DND-41 (cell line): ENCODE data around the gene CLASP1.
"Not testable (repeated sequence)": the region's sequence is repeated elsewhere in the genome, so short reads cannot be mapped to it uniquely, and the experiment has no call there.

Source experiments
- EZH2 ChIP-seq: IDR thresholded peaks from 3 replicates; pipeline ENCODE4 v1.6.1; 2012; ENCODE audit warnings: borderline replicate concordance, low read depth, mild to moderate bottlenecking, moderate library complexity, low read length, inconsistent platforms; ENCODE audit not compliant: severe bottlenecking
- TF ChIP-seq, protein P1 (sequence below): IDR thresholded peaks from 2 replicates; pipeline ENCODE4 v1.5.1; 2012; ENCODE audit warnings: borderline replicate concordance, low read length, moderate library complexity, mild to moderate bottlenecking; ENCODE audit not compliant: poor library complexity, severe bottlenecking; ENCODE audit errors: extremely low read depth

- TF ChIP-seq, protein P1, sequence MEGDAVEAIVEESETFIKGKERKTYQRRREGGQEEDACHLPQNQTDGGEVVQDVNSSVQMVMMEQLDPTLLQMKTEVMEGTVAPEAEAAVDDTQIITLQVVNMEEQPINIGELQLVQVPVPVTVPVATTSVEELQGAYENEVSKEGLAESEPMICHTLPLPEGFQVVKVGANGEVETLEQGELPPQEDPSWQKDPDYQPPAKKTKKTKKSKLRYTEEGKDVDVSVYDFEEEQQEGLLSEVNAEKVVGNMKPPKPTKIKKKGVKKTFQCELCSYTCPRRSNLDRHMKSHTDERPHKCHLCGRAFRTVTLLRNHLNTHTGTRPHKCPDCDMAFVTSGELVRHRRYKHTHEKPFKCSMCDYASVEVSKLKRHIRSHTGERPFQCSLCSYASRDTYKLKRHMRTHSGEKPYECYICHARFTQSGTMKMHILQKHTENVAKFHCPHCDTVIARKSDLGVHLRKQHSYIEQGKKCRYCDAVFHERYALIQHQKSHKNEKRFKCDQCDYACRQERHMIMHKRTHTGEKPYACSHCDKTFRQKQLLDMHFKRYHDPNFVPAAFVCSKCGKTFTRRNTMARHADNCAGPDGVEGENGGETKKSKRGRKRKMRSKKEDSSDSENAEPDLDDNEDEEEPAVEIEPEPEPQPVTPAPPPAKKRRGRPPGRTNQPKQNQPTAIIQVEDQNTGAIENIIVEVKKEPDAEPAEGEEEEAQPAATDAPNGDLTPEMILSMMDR: not testable (repeated sequence)
- not testable (repeated sequence) for TF ChIP-seq EZH2
Measured at GRCh38 chr2:121313701-121314100, 335.6 kb downstream of the CLASP1 start.
